GM04504 (cell line): Measurements from ENCODE around the gene LRP1B.

Experiments used
- DNase-seq: peaks from one replicate; pipeline ENCODE4 v3.0.0-alpha.2; 2012; ENCODE audit warnings: low read depth

Gene LRP1B

DNA sequence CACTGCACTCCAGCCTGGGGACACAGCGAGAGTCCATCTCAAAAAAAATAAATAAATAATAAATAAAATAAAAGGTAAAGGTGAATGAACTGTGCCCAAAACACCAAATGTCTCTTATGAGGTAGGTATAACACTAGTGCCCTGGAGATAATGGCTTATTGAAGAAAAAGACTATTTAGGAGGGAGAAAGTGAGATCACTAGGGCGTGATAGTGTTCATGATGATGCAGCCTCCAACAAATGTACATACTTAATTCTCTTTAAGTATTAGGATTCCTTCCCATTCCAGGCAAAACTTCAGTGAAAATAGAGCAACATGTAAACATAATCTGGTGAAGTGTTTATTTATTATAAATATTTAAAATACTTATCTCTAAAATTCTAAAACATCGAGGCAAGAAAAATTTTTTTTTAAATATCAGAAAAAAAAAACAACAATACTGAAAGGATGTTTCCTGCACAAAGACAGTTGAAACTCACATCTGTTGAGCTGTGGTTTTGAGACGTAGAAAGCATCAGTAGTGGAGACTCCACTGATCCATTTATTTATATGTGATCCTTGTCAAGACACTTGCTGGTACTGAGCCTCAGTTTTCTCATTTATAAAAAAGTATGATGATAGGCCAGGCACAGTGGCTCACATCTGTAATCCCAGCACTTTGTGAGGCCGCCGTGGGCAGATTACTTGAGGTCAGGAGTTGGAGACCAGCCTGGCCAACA is 183.3 kb downstream of the LRP1B start:
- no peak for DNase-seq

DNA sequence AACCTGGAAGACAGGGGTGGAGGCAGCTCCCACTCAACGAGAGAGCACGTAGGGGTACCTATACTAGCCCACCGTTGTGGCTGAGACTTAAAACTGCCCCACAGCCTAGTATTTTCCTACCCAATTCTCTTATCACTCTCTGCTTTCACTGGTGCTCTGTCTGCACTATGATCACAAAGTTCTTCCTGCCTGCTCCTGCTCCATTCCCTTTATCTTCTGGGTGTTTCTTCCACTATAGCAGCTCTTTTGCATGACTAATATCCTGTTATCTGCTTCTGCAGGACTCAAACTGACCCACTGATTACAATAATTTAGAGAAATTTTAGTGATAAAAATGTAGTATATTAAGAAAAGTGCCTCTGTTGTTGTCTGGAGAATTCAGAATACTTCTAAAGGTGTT is 184.8 kb downstream of the LRP1B start:
- DNase-seq: no peak

DNA sequence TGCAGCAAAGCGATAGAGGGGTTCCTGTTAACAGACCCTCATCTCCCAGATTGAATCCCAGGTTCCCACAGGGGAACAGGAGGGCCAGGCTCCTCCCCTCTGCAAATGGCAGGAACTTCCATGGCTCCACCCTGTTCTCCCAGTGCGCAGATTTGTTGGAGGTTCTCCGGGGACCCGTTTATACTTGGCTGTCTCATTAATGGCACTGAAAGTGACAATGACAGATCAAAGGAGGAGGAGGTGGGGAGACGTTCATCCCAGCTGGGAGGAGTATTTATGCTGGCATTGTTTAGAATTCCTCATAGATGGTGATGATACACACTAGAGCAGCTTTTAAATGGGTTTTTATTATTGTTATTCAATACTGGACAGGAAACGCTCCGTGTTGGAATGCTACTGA is 186.9 kb downstream of the LRP1B start:
- DNase-seq: no peak

DNA sequence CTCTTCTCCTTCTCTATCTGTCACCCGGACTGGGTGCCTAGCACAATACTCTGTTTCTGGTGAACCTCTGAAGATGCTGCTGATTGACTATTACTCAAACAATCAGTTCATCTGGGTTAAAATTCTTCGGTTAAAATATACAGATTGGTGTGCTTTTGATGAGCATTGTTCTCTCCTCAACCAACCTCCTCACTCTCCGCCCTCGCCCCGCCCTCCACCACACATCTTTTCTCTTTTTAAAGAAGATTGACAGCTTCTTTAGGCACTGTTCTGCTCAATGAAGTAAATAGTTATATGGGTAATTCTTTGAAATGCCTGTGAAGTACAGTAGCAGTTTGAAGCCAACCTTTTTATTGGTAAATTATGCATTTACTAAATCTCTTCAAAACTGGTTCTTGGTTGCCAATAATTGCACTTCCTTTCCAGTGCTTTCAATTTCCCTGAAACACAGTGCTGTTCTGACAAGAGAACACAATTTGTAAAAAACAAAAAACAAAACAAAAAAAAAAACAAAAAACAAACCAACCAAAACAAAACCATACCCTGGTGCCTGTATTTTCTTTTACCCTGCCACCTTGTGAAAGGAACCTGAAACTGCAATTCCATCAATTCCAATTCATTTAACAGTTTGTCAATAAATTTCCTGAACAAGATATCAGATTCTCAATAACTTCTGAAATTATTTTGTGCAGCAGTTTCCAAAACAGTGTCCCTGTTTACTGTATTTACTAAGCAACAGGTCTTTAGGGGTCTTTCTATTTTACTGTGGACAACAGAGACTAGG is 188.6 kb downstream of the LRP1B start:
- DNase-seq: no peak

DNA sequence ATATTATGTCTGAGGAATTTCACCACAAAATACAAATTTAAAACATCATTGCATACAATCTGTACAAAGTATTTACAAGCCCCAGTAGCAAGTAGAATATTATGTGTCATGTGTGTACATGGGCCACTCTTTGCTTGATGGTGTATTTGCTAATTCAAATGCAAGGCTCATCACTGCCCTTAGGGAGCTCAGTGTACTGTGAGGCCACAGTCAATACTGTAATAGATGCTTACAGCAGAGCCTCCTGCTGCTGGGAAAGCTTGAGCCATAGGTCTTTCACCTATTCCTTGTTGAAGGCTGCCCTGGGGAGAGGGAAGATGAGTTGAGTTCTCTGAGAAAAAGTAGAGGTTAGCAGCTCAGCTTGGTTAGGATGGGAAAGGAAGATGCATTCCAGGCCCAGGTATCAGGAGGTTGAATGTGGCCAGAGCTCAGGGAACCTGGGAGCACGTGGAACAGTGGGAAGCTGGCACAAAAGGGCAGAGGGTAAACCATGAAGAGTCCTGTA is 189.6 kb downstream of the LRP1B start:
- DNase-seq: no peak

DNA sequence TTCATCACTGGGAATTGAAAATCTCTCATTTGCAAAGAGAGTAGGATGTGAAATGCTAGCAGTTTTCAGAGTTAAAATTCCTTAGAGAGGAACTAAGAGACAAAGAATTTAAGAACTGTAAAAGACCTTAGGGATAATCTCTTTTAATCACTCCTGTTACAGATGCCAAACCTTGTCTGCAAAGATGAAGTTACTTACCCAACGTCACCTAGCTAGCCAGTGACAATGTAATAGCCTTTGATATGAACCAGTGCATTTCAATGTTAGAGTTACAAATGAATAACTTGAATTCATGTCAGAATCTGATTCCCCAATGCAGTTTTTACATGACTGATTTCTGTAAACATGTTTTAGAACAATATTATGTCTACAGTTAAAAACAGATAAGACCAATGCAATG is 190.1 kb downstream of the LRP1B start:
- no peak for DNase-seq

DNA sequence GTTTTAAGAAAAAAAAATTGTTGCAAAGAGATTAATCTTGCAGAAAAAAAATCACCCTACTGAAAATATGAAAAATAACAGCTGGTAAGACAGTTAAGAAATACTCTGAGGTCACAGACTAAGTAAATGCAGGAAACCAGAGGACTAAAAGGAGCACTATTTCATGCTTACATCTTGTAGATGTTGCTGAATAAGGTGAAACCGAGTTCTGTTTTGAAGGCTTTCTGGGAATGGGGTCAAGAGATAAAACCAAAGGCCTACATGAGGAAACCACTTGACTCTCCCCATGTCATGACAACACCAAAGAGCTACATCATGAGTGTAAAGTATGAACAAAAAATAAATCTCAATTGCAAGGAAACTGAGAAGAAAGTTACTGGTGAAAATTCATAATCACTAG is 197.6 kb downstream of the LRP1B start:
- DNase-seq: no peak

DNA sequence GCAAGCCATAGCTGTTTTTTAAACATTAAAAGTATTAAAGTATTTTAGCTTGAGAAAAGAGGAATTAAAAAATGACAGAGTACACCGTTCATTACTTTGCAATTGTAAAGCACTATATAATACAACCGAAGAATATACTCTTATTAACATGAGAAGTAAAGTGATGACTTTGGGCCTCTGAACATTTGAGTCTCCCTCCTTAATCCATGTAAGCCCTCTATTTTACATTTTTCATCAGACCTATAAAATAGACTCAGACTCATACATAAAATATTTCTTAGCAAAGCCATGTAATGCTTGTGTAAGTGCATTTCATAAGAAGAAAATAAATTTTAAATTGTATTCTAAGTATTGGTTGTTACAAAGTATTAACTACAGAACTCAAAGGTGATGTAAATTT is 198.6 kb downstream of the LRP1B start:
- no peak for DNase-seq

DNA sequence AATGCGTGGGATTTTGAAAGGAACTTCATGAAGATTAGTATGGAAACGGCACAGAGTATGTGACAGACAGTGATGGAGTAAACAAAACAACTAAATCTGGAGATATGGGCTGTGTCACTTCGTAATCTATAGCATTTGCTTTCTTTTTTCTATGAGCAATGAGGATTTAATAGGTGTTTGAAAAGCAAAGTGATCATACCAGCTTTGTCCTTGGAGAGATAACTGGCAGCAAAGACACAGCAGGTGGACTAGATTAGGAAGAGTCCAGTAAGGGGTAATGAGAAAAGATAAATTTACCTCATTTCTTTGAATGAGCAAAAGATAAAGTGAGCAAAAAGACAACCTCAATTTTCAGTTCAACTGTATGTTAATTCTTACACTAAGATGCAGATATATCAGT is 199.0 kb downstream of the LRP1B start:
- DNase-seq: no peak

DNA sequence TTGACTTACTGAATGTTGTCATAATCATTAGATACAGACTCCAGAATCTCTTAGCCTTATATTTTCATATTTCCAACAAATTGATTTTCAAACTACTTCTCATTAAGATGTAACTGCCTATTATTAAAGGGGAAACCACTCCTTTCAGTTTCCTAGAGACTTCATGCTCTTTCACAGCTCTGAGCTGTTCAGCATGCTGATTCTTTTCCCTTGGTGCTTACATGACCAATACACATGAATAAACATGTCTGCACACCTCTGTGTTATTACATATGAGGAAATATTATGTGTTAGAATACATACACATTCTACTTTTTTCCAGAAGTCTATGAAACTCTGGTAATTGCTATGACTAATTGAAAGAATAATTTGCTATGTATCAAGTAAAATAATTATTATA is 200.0 kb downstream of the LRP1B start:
- no peak for DNase-seq

DNA sequence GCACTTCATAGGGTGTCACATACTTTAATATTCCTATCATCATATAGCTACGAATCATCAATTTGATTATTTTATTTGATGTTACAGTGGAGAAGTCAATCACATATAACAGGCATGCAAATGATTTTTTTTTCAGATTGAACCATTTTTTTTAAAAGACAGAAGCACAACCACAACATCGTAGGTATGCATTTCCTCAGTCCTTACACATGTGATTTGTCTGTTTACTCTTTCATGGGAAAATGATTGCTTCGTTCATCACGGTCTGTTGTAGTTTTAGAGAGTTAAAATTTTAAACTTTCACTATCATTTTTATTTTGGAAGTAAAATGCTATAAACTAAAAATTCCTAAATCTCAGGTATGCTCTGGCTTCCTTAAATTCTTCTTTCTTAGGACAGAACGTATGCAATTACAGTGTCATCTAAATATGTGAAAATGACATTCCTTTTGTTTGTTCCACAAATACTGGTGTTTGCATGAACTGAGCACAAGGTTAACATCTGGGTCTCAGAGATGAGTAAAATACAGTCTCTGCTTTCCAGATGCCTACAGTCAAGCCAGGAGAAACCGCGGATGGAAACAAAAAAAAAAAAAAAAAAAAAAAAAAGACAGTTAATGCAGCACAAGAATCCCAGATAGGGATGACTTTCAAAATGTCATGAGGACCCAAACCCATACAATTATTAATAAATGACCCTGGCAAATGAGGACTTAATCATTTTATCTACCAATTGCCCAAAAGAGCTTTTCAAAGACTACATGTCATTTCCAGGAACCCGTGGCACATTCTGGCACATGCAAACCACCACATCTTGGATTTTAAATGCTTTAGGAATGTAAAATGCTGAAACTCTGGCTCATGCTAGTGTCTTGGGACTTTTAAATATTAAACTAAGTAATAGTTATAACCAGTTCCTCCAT is 201.2 kb downstream of the LRP1B start:
- DNase-seq: no peak

DNA sequence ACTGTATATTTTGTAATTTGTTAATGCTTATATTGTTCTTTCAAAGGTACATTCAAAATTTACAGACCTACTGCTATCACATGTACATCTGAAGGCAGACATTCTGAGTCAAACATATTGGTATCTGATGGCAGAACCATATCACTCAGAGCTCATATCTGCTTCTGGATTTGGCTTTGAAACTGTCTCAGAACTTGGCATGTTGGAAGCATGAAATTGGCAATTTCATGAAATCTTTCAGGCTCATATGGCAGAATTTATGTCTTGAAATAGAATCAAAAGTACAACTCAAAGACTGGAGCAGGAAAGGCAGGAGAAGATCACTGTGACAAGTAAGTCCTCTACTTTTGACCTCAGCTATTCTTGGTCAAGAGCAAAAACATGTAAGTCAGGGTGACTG is 202.3 kb downstream of the LRP1B start:
- DNase-seq: no peak

DNA sequence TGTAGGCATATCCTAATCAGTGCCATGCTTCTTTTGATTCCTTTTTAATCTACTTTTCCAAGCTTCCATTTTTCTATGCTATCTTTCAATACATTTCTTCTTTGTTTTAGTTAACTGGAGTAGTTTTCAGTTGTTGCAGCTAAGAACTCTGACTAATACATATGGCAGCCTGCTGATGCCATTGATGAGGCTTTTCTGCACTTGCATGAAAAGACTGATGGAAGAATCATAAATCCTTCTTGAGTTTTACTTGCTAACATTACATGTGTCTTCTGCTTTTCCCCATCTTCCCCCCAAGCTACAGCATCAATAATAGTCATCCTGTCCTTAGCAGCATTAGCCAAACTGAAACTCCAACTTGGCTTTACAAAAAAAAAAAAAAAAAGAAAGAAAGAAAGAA is 203.3 kb downstream of the LRP1B start:
- no peak for DNase-seq

DNA sequence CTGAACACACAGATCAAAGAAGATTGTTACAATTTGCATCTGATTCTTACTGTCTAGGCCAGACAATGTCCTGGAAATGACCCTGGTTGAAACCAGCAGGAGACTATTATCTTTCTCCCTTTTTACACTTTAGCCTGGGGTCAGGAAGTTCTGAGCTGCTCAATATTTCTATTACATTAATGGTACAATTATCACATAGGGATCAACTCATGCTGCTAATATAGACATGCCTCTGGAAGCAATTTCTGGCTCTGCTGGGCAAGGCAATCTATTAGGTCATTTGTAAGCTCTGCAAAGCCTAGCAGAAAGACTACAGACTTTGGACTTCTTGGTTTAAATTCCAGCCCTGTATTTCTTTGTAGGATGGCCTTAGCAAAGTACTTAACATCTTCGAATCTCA is 205.3 kb downstream of the LRP1B start:
- no peak for DNase-seq

DNA sequence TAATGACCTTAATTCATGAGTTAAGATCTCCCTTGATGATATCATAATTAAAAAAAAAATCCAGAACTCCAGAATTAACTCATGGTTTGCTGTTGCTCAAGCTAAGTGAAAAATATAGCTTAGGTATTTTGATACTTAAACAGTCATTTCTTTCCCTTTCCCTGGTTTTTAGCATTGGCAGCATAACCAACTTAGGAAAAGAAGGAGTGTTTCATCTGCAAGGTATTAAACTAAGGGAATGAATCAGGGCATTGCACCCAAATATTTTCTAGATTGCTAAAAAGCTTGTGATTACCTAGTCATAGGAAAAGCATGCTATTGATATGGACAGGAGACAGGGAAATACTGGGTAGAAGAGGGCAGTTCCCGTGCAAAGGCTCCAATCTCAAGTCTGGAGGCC is 207.2 kb downstream of the LRP1B start:
- DNase-seq: peak; percentile 17

DNA sequence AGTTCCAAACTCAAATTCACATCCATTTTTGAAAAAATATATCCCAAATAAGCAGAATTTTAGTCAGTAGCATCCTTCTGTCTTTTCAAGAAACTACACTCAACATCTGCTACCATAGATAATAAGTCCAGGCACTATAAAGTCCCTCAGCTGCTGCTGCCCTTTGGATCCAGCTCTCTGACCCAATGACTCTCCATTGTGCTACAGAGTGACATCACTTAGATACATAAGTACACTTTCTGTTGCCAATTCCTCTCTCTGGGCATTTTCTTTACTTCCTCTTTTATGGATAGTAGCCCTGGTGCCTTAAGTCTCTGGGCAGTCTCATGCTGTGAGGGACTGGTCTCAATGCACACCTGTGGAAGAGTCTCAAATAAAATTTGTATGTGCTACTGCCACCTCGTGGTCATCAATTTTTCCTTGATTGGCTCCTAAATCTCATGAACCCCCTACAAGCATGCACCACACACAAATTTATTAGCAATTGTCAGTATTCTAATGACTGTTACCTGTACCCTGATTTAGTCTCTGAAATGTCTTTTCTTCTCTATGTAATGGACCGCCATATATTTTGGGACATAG is 219.2 kb downstream of the LRP1B start:
- DNase-seq: no peak

DNA sequence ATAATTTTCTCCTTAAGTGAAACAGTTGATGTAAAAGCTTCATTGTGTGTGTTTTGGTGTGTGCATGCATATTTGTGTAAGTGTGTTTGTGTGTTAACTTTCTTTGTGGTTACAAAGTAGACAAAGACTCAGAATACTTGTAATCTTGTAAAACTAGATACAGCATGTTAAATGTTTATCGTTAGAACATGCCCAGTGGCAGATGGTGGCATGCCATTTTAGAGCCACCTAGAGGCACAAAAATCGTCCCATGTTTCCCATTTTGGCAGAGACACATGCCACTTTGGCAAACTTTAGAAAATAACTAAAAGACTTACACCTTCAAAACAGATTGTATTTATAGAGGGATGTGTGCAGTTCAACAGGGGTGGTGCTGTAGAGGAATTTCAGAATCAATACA is 224.1 kb downstream of the LRP1B start:
- DNase-seq: no peak

DNA sequence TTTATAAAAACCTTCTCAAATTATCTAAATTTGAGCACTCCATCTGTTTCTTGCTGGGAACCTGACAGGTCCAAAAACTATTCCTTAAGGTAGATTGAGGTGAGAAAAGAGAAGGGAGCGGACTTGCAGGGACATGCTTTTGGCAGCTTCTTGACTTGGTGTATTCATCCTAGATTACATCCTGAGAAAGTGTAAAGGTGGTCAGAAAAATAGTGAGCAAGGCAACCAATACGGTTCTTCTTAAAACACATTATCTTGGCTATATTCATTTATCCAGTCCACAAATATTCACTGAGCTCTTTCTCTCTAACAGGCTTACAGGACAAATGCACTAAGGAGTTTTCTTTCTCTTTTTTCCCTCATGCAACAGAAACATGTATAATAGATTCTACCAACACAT is 230.0 kb downstream of the LRP1B start:
- DNase-seq: no peak

DNA sequence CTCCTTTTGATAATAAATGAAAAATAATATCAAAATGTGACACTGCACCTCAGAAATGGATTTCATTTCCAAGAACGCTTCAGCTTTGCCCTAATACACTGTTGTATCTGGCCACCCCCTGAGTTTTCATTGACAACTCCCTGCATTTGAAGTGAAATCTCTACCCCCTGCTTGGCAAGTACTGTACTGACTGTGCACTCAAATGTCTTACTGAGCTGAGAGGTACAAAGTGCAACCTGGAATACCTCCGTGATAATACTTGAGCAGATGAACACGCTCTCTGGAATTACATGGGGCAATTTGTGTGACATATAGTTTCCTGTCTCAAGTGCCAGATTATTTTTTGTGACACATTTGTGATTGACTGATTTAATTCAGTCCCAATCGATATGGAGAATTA is 231.1 kb downstream of the LRP1B start:
- no peak for DNase-seq

DNA sequence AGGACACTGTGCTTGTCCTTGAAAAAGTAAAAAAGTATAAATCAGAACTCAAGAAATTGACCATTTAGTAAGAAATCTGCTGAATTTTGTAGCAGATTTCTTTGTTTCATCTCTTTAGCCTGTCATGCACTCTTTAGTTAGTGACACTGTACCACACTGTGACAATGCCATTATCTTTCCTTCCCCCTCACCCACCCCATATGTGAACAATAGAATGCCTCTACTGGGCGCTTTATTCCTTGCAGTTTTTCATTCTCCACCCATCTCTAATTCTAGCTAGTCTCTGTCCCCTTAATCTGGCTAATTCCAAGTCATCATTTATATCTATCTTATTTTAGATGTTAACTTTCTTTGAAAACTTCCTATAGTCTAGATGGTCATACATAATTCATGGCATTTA is 241.0 kb downstream of the LRP1B start:
- no peak for DNase-seq

DNA sequence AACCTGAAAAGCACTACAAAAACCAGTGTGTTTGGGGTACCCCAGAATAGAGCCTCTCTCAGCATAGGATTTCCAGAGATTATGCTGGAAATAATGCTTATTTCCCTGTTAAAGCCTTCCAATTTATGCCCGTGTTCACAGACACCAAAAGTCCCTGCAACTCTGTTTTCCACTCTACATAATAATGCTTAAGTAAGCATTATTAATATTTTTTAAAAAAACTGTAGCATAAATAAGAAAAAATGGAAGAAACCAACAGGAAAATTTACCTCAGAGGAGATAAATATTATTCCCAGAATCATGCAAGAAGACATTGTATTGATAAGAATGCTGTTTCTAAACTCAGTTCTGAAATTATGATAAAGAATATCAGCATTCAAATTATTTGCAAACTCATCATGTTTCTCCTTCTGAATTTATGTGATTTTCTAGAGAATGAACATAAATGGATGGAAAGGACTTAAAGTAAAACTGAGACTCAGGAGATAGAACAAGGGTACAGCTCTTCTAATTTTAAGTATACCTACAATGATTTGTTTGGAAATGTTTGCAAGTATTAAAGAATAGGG is 241.7 kb downstream of the LRP1B start:
- DNase-seq: no peak

DNA sequence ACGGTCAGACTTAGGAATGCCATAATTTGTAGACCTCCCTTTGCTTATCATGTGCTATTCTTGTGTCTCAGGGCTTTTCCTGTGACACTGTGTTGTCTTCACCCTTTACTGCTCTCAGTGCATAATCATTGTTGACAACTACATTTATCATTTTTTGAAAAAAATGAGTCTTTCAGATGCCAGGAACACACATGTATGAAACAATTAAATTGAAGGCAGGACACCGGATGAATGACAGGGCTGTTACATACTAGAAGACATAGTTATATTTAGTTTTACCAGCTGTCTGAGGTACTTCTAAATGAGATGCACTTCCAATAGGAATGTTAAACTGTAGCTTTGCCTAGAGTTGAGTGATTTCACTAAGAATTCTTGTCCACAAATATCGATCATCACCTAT is 243.5 kb downstream of the LRP1B start:
- DNase-seq: no peak
